OCI-LY1 (cell line): ENCODE measurements around the gene ATCAY.
"Not testable (repeated sequence)": the region's sequence is repeated elsewhere in the genome, so short reads cannot be mapped to it uniquely, and the experiment has no call there.

Experiments
- H2AFZ ChIP-seq: fragments of 200-600 bp; sonication (generic), shearing (Covaris generic); 2 replicates; pipeline ENCODE4 v1.6.0; 2014; ENCODE audit warnings: antibody characterized with exemption, mild to moderate bottlenecking, low read length
- H3F3A ChIP-seq: fragments of 200-600 bp; sonication (generic), shearing (Covaris generic); 2 replicates; pipeline ENCODE4 v1.6.0; 2014; ENCODE audit warnings: mild to moderate bottlenecking, antibody characterized with exemption, low read length, moderate library complexity; ENCODE audit not compliant: insufficient read depth
- H3K27ac ChIP-seq: fragments of 200-600 bp; sonication (generic); 2 replicates; pipeline ENCODE4 v1.5.1; 2014; ENCODE audit warnings: low read length, mixed run types, mild to moderate bottlenecking, low read depth; ENCODE audit not compliant: poor library complexity, severe bottlenecking
- H3K27me3 ChIP-seq: fragments of 200-600 bp; sonication (generic); 2 replicates; pipeline ENCODE4 v1.6.0; 2014; ENCODE audit warnings: antibody characterized with exemption, mild to moderate bottlenecking, low read length, moderate library complexity; ENCODE audit not compliant: insufficient read depth
- H3K36me3 ChIP-seq: fragments of 200-600 bp; sonication (generic); 2 replicates; pipeline ENCODE4 v1.6.1; 2014; ENCODE audit warnings: mild to moderate bottlenecking, antibody characterized with exemption, low read length, moderate library complexity, mixed read lengths; ENCODE audit not compliant: insufficient read depth
- H3K4me1 ChIP-seq: fragments of 200-600 bp; sonication (generic); 2 replicates; pipeline ENCODE4 v1.5.1; 2014; ENCODE audit warnings: mild to moderate bottlenecking, low read length, moderate library complexity; ENCODE audit not compliant: insufficient read depth, severe bottlenecking
- H3K4me2 ChIP-seq: fragments of 200-600 bp; sonication (generic), shearing (Covaris generic); 2 replicates; pipeline ENCODE4 v1.6.1; 2014; ENCODE audit warnings: low read length
- H3K4me3 ChIP-seq: fragments of 200-600 bp; sonication (generic); 2 replicates; pipeline ENCODE4 v1.5.1; 2014; ENCODE audit warnings: low read length, low read depth, mild to moderate bottlenecking, mixed read lengths; ENCODE audit not compliant: poor library complexity, severe bottlenecking
- H3K79me2 ChIP-seq: fragments of 200-600 bp; shearing (Covaris generic); 2 replicates; pipeline ENCODE4 v1.6.1; 2016; ENCODE audit warnings: mixed run types, low read length, mixed read lengths; ENCODE audit not compliant: insufficient read depth
- H3K9ac ChIP-seq: fragments of 200-600 bp; sonication (generic), shearing (Covaris generic); 2 replicates; pipeline ENCODE4 v1.6.1; 2014; ENCODE audit warnings: mild to moderate bottlenecking, low read length, mixed read lengths
- H3K9me2 ChIP-seq: fragments of 200-600 bp; sonication (generic), shearing (Covaris generic); 2 replicates; pipeline ENCODE4 v1.6.1; 2014; ENCODE audit warnings: low read depth, mild to moderate bottlenecking, low read length, mixed read lengths
- H3K9me3 ChIP-seq: fragments of 200-600 bp; shearing (Covaris generic); 2 replicates; pipeline ENCODE4 v1.6.1; 2014; ENCODE audit warnings: low read length, mixed read lengths
- H4K20me1 ChIP-seq: fragments of 200-600 bp; sonication (generic), shearing (Covaris generic); 2 replicates; pipeline ENCODE4 v1.6.0; 2016; ENCODE audit warnings: mild to moderate bottlenecking, low read length; ENCODE audit not compliant: insufficient read depth
- CTCF ChIP-seq: fragments of 200-600 bp; sonication (generic), shearing (Covaris generic); IDR thresholded peaks from 2 replicates; pipeline ENCODE4 v1.5.1; 2017; ENCODE audit warnings: mild to moderate bottlenecking, antibody characterized with exemption, low read length, moderate library complexity, mixed read lengths
- EZH2 ChIP-seq: fragments of 200-600 bp; sonication (generic), shearing (Covaris generic); IDR thresholded peaks from 2 replicates; pipeline ENCODE4 v1.8.0; 2017; ENCODE audit warnings: borderline replicate concordance, mixed run types, mild to moderate bottlenecking, antibody characterized with exemption, low read length, moderate library complexity, mixed read lengths

The ATCAY gene

GRCh38 chr19:3893509-3894179 is 13.2 kb downstream of the ATCAY start:
- TF ChIP-seq CTCF (no peak), EZH2 (no peak)
- H3F3A ChIP-seq = no peaks in the 10 kb centered on the region
- H3K9ac ChIP-seq = no peak overlapping the region
- H3K27ac ChIP-seq = no peak overlapping the region
- H3K4me1 ChIP-seq = no peaks in the 10 kb centered on the region
- H4K20me1 ChIP-seq = no peaks in the 10 kb centered on the region
- H3K4me3 ChIP-seq = no peak overlapping the region
- H3K9me2 ChIP-seq = no peaks in the 10 kb centered on the region
- no peaks in the 10 kb centered on the region; the same call in 1 of the 2 replicates for H3K27me3 ChIP-seq
- H3K36me3 ChIP-seq = no peaks in the 10 kb centered on the region
- H3K4me2 ChIP-seq = no peak overlapping the region
- no peak overlapping the region for H2AFZ ChIP-seq
- H3K79me2 ChIP-seq = no peaks in the 10 kb centered on the region
- H3K9me3 ChIP-seq = no peaks in the 10 kb centered on the region

GRCh38 chr19:3894959-3895358 is 14.5 kb downstream of the ATCAY start:
- H3K27me3 ChIP-seq, H3K4me3 ChIP-seq, H3K9me3 ChIP-seq, H3K4me2 ChIP-seq, H3K9ac ChIP-seq, H3K9me2 ChIP-seq, H3K79me2 ChIP-seq, H4K20me1 ChIP-seq, H2AFZ ChIP-seq, H3K27ac ChIP-seq, H3K36me3 ChIP-seq, H3K4me1 ChIP-seq, H3F3A ChIP-seq: not testable (repeated sequence)

GRCh38 chr19:3895788-3896187 is 15.3 kb downstream of the ATCAY start:
- H2AFZ ChIP-seq = no peak overlapping the region
- no peaks in the 10 kb centered on the region for H3K9me2 ChIP-seq
- no peak overlapping the region for H3K27ac ChIP-seq
- no peaks in the 10 kb centered on the region for H3K79me2 ChIP-seq
- no peak overlapping the region for H3K4me2 ChIP-seq
- H4K20me1 ChIP-seq = no peaks in the 10 kb centered on the region
- H3K9ac ChIP-seq = no peak overlapping the region
- no peaks in the 10 kb centered on the region for H3K36me3 ChIP-seq
- H3K4me3 ChIP-seq = no peak overlapping the region
- H3K4me1 ChIP-seq = no peaks in the 10 kb centered on the region
- H3K9me3 ChIP-seq = no peaks in the 10 kb centered on the region
- TF ChIP-seq EZH2 (no peak), CTCF (no peak)
- no peaks in the 10 kb centered on the region; the same call in 1 of the 2 replicates for H3K27me3 ChIP-seq
- no peaks in the 10 kb centered on the region for H3F3A ChIP-seq

DNA sequence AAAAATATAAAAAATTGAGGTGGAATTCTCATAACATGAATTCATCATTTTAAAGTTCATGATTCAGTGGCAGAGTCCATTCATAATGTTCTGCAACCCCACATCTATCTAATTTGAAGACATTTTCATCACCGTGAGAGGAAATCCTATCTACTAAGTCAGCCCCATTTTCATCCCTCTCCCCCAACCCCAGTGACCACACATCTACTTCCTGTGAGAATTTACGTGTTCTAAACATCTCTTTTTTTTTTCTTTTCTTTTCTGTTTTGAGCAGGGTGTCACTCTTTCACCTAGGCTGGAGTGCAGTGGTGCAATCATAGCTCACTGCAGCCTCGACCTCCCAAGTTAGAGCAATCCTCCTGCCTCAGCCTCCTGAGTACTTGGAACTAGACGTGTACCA is 17.5 kb downstream of the ATCAY start:
- Histone ChIP-seq H4K20me1 (no peaks in the 10 kb centered on the region), H3K36me3 (no peaks in the 10 kb centered on the region), H3K4me2 (no peak overlapping the region), H3K9ac (no peak overlapping the region), H3K9me3 (no peaks in the 10 kb centered on the region), H3K27me3 (no peaks in the 10 kb centered on the region; the same call in 1 of the 2 replicates), H3F3A (no peaks in the 10 kb centered on the region), H3K4me1 (no peaks in the 10 kb centered on the region), H3K79me2 (no peaks in the 10 kb centered on the region), H3K27ac (no peak overlapping the region), H3K4me3 (no peak overlapping the region), H2AFZ (no peak overlapping the region), H3K9me2 (no peaks in the 10 kb centered on the region)
- TF ChIP-seq EZH2 (no peak), CTCF (no peak)
